Right atrium auricular region (tissue), 2 donors: ENCODE data around the gene ANKRD24. TPM values are rescaled to one million over a fixed set of nuclear protein-coding genes. Genes with fewer than 3 reads are reported as not detected.

Experiments used
- DNase-seq: peaks from one replicate; pipeline ENCODE4 v3.0.0-alpha.2; 2019; ENCODE audit warnings: low spot score
- H3K27ac ChIP-seq, 2 donors: fragments of 200-600 bp; sonication (generic); 1 replicate in 1 of 2; 2 replicates in 1 of 2; pipeline ENCODE4 v1.5.1; 2016 to 2019
- H3K27me3 ChIP-seq, 2 donors: fragments of 200-600 bp; sonication (generic); one replicate each; pipeline versions ENCODE4 v1.5.1 to v1.6.0; 2017 to 2019
- H3K36me3 ChIP-seq: fragments of 200-600 bp; sonication (generic); one replicate; pipeline ENCODE4 v1.5.1; 2016
- H3K4me1 ChIP-seq, 2 donors: fragments of 200-600 bp; sonication (generic); one replicate each; pipeline versions ENCODE4 v1.5.1 to v1.6.0; 2017 to 2019
- H3K4me3 ChIP-seq, 2 donors: fragments of 200-600 bp; sonication (generic); 1 replicate in 1 of 2; 2 replicates in 1 of 2; pipeline ENCODE4 v1.5.1; 2017 to 2019; ENCODE audit warnings: mild to moderate bottlenecking in 1 of 2, moderate library complexity in 1 of 2
- H3K9me3 ChIP-seq, 2 donors: fragments of 200-600 bp; sonication (generic); one replicate each; pipeline ENCODE4 v1.5.1; 2019
- CTCF ChIP-seq, 2 donors: fragments of 200-600 bp; sonication (generic); IDR thresholded peaks; one replicate each; pipeline ENCODE4 v1.5.1; 2019; ENCODE audit warnings: antibody characterized with exemption in 2 of 2
- total RNA-seq, 2 donors: library from RNA; depleted of rRNA; stranded (reverse); fragments of >200 nt; gene quantifications; one replicate each; pipeline ENCODE4 v1.1.0, GENCODE V29; 2016

The ANKRD24 gene
- total RNA-seq, 2 donors from 2014 or later, result 0.39 to 1.7 TPM

- Histone ChIP-seq H3K9me3 (no peaks in the 10 kb centered on the region), H3K27me3 (no peaks in the 10 kb centered on the region), H3K4me1 (peaks cover 0 to 3% of the 10 kb centered on the region in 2 donors), H3K27ac (no peak overlapping the region), H3K4me3 (no peak overlapping the region), H3K36me3 (peaks cover 57% of the 10 kb centered on the region)
- TF ChIP-seq CTCF (IDR thresholded peaks at IDR 0.05), result no peak
- no peak for DNase-seq
Observed at GRCh38 chr19:4264812-4265211, 82.3 kb downstream of the ANKRD24 start.

GRCh38 chr19:4266253-4267000 is 83.9 kb downstream of the ANKRD24 start:
- Histone ChIP-seq H3K9me3 (no peaks in the 10 kb centered on the region), H3K4me1 (peaks cover 0 to 3% of the 10 kb centered on the region in 2 donors)

GRCh38 chr19:4267101-4267900 is 84.8 kb downstream of the ANKRD24 start:
- peak; percentile 84 to 90 for TF ChIP-seq CTCF (IDR thresholded peaks at IDR 0.05)
- peaks cover 35% of the 10 kb centered on the region for H3K36me3 ChIP-seq
- no peak for DNase-seq

More at GRCh38 chr19:4266253-4267000, 83.9 kb downstream of the ANKRD24 start:
- Histone ChIP-seq H3K27me3 (no peaks in the 10 kb centered on the region), H3K36me3 (peaks cover 41% of the 10 kb centered on the region), H3K27ac (no peak overlapping the region), H3K4me3 (no peak overlapping the region)
- TF ChIP-seq CTCF (IDR thresholded peaks at IDR 0.05), result no peak
- no peak for DNase-seq

GRCh38 chr19:4267901-4268815 is 85.7 kb downstream of the ANKRD24 start:
- Histone ChIP-seq H3K27ac (peak overlapping the region in 1 of 2 donors; percentile 54), H3K36me3 (peaks cover 27% of the 10 kb centered on the region), H3K4me3 (no peak overlapping the region), H3K9me3 (no peaks in the 10 kb centered on the region), H3K4me1 (peaks cover 0 to 3% of the 10 kb centered on the region in 2 donors), H3K27me3 (no peaks in the 10 kb centered on the region)
- TF ChIP-seq CTCF (IDR thresholded peaks at IDR 0.05), result peak in 1 of 2 donors; percentile 0
- DNase-seq, result no peak

More at GRCh38 chr19:4267101-4267900, 84.8 kb downstream of the ANKRD24 start:
- Histone ChIP-seq H3K9me3 (no peaks in the 10 kb centered on the region), H3K27ac (no peak overlapping the region), H3K4me1 (peaks cover 0 to 3% of the 10 kb centered on the region in 2 donors), H3K4me3 (no peak overlapping the region), H3K27me3 (no peaks in the 10 kb centered on the region)

GRCh38 chr19:4268816-4269430 is 86.4 kb downstream of the ANKRD24 start:
- peak overlapping the region in 1 of 2 donors; percentile 54 for H3K27ac ChIP-seq
- no peaks in the 10 kb centered on the region for H3K9me3 ChIP-seq
- peaks cover 20% of the 10 kb centered on the region for H3K36me3 ChIP-seq
- no peak overlapping the region for H3K4me3 ChIP-seq
- peak in 1 of 2 donors; percentile 19 for TF ChIP-seq CTCF (IDR thresholded peaks at IDR 0.05)
- no peak for DNase-seq
- no peaks in the 10 kb centered on the region for H3K27me3 ChIP-seq
- H3K4me1 ChIP-seq, result peaks cover 0 to 3% of the 10 kb centered on the region in 2 donors
